D341Med (cell line): ENCODE data around the gene HSH2D.

Experiments
- DNase-seq: peaks from one replicate; pipeline ENCODE4 v3.0.0; 2012; ENCODE audit warnings: low spot score

The HSH2D gene

DNA sequence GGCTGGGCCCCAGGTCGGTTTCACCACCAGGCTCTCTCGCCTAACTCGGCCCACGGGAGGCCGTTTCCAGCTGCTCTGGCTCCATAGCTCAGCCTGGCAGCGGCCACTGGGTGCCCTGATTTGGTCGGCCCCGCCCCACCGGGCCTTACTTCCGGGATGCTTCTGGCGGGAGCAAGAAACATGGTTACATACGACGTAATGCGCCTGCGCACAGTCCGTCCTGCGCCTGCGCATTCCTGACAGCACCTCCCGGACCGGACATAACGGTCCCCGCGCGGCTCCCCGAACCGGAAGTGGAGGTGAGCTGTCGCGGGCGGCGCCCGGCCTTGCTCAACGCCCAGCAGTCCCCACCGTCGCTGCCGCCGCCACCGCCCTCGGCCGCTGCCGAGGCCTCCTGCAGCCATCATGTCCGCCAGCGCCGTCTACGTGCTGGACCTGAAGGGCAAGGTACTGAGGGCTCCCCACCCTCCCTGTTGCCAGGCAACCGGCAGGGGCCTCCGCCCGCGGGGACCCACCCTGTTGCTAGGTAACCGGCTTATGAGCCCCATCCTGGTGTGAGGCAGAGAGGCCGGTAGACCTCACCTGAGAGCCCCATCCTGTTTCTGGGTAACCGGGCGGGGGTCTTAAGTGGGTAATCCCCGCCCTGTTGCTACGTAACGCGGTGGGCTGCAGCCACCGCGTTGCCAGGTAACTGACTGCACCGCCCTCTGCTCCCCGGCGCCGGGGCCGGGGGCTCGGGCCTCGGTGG, 54.3 kb downstream of the HSH2D start, which contains the start of gene AP1M1:
Gene AP1M1, plus strand, starts transcription at position 290 of the 748 bp plus-strand sequence. Its CDS starts 116 bp downstream, at position 406.
- DNase-seq = peak; percentile 98

DNA sequence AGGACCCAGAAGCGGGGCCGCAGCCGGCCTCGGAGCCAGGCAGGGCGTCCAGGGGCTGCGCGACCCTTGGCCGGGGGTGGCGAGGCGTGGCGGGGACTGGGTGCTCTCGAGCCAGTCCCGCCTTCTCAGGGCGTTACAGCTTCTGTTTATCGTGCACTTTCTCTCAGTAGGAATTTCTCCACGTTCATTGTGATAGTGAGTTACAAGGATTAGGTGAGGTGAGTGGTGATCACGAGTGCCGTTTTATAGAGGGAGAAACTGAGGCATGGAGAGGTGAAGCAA, 54.8 kb downstream of the HSH2D start:
- DNase-seq = no peak

DNA sequence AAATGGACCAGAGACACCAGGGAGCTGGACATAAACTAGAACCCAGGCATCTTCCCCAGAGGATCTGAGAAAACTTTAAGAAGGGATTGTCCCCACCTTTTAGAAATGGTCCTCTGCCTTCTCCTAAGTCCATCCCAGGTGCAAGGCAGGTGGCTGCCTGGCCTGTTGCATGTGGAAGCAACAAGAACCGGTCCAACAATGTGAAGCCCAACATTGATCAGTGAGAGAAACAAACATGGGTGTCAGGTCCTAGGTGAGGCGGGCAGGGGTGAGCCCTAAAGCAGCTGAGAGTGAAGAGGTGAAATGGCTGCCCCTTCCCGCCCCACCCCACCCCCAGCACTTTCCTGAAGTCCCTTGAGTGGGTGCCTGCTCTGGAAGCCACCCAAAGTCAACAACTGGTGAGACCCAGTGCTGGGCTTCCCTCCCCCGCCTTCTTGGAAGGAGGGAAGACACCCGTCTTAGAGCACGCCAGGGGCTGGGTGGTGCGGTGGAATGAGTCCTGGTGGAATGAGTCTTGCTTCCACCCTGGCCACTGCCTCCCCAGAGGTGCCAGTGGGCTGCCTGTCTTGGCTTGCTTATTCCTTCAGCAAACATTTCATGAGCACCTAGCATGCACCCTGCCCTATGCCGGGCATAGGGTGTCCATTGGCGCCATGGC, 55.9 kb downstream of the HSH2D start:
- DNase-seq = no peak

DNA sequence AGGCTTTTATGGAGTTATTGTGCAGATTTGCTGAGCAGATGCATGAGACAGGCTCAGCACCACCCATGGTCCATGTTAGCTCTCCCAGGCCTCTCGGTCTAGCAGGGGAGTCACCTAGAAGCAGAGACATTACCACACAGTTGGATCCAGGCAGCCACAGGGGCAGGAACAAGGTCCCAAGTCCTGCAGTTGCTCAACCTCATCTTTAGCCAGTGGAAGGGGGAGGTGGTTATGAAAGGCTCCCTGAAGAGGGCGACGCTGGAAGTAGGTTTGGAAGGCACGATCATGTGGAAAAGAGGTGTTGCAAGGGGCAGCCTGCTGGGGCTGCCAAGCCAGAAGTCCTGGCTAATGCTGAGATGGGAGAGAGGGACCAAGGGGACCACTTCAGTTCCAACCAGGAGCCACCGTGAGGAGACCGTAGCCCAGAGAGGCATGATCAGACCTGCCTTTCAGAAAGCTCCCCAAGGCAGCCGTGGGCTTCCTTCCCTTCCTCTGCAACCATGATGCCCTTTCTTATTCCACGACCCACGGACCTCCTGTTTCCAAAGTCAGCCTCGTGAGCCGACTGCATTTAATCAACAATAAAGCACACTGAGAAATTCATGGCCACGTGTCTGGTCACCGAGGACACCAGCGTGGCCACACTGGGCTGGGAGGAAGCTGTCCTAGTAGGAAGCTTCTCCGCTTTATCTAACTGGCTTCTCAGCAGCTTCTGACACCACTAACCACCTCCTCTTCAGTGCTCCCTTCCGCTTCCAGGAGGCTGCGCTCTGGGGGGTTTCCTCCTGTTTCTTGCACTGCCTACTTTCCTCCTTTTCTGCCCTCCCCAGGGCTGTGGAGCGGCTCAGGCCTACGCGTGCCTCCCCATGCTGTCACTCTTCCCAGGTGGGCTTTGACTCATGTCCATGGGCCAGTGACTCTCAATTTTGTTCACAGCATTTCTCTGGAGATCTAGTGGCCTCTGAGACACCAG, 56.8 kb downstream of the HSH2D start:
- DNase-seq = peak; percentile 7

DNA sequence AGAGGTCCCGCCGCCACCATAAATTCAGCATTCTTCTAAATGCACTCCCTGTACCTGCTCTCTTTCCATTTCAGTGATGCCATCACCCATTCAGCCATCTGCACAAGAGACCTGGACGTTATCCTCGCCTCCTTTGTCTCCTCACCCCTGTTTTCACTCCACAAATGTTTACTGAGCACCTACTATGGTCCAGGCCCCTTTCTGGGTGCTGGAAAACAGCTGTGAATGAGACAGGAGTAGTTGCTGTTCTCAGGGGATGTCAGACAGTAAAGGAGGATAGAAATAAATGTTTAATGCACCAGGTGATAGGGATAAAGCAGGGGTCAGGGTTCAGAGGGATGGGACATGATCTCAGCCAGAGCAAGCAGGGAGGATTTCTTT, 57.5 kb downstream of the HSH2D start:
- no peak for DNase-seq

DNA sequence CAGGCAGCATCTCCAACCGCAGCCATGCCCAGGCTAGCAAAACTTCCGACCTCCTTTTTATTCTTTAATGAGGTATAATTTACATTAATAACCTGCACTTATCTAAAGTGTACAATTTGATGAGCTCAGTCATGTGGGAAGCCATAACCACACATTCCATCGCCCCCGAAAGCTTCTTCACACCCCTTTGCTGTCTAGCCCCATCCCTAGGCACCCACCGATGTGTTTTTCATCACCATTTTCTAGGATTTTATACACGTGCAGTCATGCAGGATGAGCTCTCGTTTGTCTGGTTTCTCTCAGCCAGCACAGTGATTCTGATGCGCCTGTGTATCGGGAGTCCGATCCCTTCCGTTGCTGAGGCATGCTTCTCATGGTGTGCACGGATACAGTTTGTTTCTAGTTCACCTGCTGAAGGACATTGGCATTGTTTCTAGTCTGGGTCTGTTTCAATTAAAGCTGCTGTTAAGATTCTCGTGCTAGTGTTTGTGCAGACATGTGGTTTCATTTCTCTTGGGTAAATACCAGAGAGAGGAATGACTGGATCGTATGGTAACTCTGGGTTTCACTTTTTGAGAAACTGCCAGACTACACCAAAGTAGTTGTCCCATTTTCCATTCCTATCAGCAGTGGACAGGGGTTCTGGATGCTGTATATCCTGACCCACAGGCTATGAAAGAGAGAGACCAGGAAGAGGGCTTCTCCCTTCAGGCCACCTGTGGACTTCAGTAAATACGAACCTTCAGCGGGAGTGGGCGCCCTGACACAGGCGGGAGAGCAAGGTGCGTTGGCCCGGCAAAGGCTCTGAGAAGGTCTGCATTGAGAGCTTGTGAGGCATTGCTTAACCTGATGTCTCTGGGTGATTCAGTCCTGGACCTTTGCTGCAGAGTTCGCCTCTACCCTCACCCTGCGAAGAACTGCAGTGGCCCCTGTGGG, 59.1 kb downstream of the HSH2D start:
- peak; percentile 4 for DNase-seq

DNA sequence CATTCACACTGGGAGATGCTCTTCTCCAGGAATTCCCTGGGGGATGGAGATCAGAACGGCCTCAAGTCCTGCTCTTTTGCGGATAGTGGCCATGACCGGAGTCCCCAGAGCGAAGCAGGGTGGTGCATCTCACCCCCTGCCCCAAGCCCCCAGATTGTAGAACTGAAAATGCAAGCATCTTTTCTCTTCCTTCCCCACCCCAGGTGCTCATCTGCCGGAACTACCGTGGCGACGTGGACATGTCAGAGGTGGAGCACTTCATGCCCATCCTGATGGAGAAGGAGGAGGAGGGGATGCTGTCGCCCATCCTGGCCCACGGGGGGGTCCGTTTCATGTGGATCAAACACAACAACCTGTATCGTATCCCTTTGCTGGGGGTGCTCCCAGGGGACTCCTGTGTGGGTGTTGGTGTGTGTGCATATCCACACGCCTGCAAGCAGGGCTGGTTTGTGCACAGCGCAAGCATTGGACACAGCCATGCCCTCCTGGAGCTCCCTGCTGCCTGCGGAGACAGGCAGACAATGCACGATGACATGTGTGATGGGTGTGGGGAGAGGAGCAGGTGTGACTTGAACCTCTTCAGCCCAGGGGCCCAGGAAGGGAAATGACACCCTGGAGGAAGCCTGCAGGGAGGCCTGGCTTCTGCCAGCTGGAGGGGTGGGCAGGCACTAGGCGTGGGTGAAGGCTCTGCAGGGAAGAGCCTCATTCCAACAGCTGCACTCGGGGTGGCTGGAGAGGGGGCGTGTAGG, 59.9 kb downstream of the HSH2D start:
- peak; percentile 12 for DNase-seq

DNA sequence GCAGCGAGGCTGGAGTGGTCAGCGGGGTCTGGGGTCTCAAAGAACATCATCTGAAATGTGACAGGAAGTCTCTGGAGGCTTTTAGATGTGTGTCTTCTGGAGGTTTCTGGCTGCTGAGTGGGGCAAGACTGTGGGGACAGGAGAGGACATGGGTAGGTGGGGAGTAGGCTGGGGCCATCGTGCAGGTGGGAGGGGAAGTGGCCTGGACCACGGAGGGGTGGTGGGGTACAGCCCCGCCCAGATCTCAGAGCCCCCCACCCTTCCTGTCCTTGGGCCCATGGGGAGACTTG, 60.5 kb downstream of the HSH2D start:
- DNase-seq = peak; percentile 14

DNA sequence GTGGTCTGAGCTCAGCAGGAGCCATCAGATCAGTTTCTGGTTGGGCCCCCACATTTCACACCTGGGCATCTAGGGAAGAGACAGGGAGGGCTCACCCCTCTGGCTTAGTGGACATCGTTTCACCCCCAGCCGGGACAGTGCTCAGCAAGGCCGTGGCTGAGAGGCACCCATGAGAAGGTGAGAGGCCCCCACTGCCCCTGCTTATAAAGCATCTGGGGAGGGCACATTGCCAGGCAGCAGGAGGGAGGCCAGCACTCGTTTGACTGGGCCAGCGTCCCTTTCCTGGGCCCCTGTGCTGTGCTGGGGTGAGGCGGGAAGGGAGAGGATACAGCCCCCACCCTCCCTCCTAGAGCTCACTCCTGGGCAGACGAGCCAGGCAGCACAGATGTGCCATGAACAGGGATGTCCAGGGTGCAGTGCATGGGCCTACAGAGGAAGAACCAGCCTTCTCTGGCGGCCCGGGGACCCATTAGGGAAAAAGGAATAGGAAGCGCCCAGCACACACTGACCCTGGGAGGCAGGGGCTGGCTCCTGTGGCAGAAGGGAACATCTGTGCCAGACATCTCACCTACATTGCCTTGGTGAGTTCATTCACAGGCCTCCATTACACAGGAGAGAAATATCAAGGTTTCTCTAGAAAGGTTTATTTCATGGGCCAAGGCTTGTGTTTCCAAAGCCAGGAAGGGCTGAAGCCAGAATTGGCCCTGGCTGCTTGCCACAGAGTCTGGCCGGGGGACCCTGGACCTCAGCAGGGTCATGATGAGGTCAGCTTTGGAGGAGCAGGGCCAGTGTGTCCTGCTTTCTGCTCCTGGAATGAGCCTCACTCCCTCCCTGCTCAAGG, 61.9 kb downstream of the HSH2D start:
- DNase-seq = peak; percentile 11

DNA sequence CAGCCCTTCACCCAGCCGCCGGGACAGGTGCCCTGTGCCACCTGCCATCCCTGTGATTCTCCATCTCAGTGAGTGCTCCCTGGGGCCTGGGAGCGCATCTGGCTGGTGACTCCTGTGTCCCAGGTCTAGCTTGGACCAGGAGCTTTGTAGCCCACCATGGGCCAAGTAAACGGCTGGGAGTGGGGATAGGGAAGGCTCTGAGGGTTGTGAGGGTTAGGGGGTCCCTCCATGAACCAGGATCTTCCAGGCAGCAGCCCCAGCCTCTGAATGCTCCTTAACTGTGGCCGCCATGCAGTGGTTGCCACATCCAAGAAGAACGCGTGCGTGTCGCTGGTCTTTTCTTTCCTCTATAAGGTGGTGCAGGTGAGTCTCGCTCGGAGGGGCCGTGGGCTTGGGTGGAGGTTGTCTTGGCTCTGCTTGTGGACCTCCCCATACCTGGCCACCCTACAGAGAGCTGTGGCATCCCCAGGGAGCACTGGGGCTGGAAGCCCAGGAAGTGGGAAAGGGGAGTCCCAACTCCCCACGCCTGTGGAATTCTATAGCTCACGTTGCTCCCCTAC, 62.6 kb downstream of the HSH2D start:
- DNase-seq = peak; percentile 14

DNA sequence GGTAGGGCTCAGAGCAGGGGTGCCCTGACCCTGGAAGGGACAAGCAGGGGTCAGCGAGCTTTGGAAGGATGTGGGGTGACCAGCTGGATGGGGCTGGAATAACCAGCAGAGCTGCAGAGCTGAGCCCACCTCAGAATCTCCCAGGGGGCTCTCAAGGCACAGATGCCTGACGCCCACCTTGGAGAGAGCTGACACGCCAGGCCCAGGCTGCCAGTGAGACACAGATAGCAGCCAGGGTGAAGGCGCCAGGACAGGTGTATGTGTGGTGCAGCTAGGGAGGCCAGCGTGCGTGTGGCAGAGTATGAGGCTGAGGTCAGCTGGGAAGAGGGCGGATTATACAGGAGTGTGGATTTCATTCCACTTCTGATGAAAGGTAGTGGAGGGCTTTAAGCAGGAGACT, 63.2 kb downstream of the HSH2D start:
- DNase-seq = peak; percentile 17

DNA sequence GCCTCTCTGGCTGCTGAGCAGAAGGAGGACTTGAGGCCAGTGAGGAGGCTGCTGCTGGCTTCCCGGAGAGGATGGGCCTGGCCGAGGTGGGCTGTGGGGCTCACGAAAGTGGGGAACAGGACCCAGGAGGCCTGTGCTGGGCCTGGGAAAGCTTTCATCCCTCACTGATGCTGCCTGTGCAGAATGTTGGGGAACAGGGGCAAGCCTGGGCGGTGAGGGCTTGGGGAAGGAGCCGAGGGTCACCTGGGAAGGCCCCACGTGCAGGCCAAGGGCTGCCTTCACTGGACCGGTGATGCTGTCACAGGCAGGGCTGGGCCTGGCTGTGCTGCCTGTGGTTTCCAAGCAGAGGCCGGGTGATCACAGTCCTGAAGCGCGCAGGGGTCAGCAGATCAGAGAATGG, 63.6 kb downstream of the HSH2D start:
- peak; percentile 17 for DNase-seq

DNA sequence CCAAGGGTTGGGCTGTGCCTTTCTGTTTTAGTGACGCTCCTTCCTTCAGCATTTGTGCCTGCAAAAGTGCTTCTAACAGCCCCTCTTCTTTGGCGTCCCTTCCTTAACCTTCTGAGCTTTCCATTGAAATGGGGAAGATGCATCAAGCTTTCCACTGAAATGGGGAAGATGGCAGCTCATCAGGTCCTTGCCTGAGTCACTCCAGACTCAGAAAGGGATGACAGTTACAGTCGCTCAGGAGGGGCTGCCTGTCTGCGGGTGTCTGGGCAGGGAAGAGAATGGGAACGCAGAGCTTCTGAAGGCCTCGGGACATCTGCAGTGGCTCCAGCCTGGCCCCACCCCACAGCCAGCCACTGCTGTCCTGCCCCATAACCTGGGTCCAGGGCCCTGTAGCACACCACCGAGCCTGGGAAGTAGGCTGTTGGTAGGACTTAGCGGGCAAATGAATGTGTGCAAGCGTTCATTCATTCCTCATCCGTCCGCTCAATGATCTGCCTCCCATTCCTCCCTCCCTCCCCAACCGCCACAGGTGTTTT, 64.1 kb downstream of the HSH2D start:
- DNase-seq = peak; percentile 6
